Peyer's patch (tissue), 4 donors: ENCODE data around the gene RSL1D1. TPM values are rescaled to one million over a fixed set of nuclear protein-coding genes. Genes with fewer than 3 reads are reported as not detected.
"Not testable (repeated sequence)": the region's sequence is repeated elsewhere in the genome, so short reads cannot be mapped to it uniquely, and the experiment has no call there.

Source experiments
- DNase-seq, 3 donors: peaks; one replicate each; pipeline ENCODE4 v3.0.0-alpha.2; 2017 to 2019
- H3K27ac ChIP-seq, 4 donors: fragments of 200-600 bp; sonication (generic); one replicate each; pipeline ENCODE4 v1.5.1; 2016 to 2019
- H3K27me3 ChIP-seq, 2 donors: fragments of 200-600 bp; sonication (generic); one replicate each; pipeline ENCODE4 v1.5.1; 2019
- H3K36me3 ChIP-seq, 3 donors: fragments of 200-600 bp; sonication (generic); one replicate each; pipeline ENCODE4 v1.5.1; 2016 to 2019
- H3K4me1 ChIP-seq, 4 donors: fragments of 200-600 bp; sonication (generic); one replicate each; pipeline ENCODE4 v1.5.1; 2016 to 2019
- H3K4me3 ChIP-seq, 4 donors: fragments of 200-600 bp; sonication (generic); 1 replicate in 3 of 4; 2 replicates in 1 of 4; pipeline ENCODE4 v1.5.1; 2016 to 2019; ENCODE audit warnings: mild to moderate bottlenecking in 1 of 4
- H3K9me3 ChIP-seq, 4 donors: fragments of 200-600 bp; sonication (generic); one replicate each; pipeline ENCODE4 v1.5.1; 2016 to 2019; ENCODE audit warnings: mild to moderate bottlenecking in 1 of 4
- POLR2A ChIP-seq, 2 donors: fragments of 450-650 bp; IDR thresholded peaks; one replicate each; pipeline ENCODE4 v1.5.1; 2017; ENCODE audit warnings: antibody characterized with exemption in 2 of 2, mild to moderate bottlenecking in 2 of 2, moderate library complexity in 2 of 2
- total RNA-seq, 4 donors: library from RNA; depleted of rRNA; stranded (reverse); fragments of >200 nt; gene quantifications; one replicate each; pipeline ENCODE4 v1.1.0, GENCODE V29; 2016
- TF ChIP-seq, protein P1 (sequence below), 6 experiments: fragments of 450-650 bp in 4 of 6; fragments of 200-600 bp in 2 of 6; sonication (generic) in 1 of 6; IDR thresholded peaks; one replicate each; pipeline ENCODE4 v1.5.1; 2017 to 2019; ENCODE audit warnings: antibody characterized with exemption in 6 of 6, mild to moderate bottlenecking in 3 of 6, moderate library complexity in 1 of 6

Gene RSL1D1
- total RNA-seq, 4 donors from 2014 or later = 45.2 to 83.2 (median 54.3) TPM

DNA sequence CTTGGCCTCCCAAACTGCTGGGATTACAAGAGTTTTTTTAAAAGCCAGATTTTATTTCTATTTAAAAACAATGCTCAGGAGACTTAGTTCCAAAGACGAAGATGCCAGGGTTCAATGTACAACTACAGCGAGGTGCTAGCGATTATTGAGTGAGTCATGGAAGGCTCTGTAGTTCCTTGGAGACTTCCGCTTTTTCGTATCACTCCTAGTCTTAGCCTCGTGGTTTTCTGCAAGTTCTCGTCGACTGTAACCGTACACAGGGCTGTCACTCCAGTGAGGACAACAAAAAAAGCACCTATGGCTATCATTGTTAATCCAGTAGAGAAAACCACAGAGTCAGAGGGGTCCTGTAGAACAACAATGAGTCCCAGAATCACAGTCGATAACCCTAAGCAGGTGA, 31.5 kb downstream of the RSL1D1 start:
- Histone ChIP-seq H3K4me1 (peaks cover 0 to 6% (median 0%) of the 10 kb centered on the region in 4 donors), H3K27ac (peak overlapping the region in 2 of 4 donors; percentile 22 to 37), H3K27me3 (no peaks in the 10 kb centered on the region), H3K36me3 (no peaks in the 10 kb centered on the region), H3K9me3 (no peaks in the 10 kb centered on the region), H3K4me3 (no peak overlapping the region)
- DNase-seq = peak in 1 of 3 donors; percentile 59
- TF ChIP-seq, protein P1, sequence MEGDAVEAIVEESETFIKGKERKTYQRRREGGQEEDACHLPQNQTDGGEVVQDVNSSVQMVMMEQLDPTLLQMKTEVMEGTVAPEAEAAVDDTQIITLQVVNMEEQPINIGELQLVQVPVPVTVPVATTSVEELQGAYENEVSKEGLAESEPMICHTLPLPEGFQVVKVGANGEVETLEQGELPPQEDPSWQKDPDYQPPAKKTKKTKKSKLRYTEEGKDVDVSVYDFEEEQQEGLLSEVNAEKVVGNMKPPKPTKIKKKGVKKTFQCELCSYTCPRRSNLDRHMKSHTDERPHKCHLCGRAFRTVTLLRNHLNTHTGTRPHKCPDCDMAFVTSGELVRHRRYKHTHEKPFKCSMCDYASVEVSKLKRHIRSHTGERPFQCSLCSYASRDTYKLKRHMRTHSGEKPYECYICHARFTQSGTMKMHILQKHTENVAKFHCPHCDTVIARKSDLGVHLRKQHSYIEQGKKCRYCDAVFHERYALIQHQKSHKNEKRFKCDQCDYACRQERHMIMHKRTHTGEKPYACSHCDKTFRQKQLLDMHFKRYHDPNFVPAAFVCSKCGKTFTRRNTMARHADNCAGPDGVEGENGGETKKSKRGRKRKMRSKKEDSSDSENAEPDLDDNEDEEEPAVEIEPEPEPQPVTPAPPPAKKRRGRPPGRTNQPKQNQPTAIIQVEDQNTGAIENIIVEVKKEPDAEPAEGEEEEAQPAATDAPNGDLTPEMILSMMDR (IDR thresholded peaks at IDR 0.05) = no peak
- no peak for TF ChIP-seq POLR2A (IDR thresholded peaks at IDR 0.05)

DNA sequence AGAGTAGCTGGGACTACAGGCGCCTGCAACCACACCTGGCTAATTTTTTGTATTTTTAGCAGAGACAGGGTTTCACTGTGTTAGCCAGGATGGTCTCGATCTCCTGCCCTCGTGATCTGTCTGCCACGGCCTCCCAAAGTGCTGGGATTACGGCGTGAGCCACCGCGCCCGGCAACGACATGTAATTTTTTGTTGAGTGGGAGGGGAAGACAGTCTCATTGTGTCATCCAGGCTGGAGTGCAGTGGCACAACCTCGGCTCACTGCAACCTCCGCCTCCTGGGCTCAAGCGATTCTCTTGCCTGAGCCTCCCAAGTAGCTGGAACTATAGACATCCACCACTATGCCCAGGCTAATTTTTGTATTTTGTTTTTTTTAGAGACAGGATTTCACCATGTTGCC, 32.4 kb downstream of the RSL1D1 start:
- H3K27ac ChIP-seq, H3K36me3 ChIP-seq, H3K9me3 ChIP-seq, H3K27me3 ChIP-seq, H3K4me3 ChIP-seq, DNase-seq, H3K4me1 ChIP-seq: not testable (repeated sequence)

DNA sequence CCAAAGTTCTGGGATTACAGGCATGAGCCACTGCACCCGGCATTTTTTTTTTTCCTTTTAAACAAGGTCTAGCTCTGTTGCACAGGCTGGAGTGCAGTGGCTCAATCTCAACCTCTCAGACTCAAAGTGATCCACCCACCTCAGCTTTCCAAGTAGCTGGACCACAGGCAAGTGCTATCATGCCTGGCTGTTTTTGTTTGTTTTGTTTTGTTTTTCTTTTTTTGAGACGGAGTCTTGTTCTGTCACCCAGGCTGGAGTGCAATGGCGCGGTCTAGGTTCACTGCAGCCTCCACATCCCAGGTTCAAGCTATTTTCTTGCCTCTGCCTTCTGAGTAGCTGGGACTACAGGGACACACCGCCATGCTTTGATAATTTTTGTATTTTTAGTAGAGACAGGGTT, 35.2 kb downstream of the RSL1D1 start:
- Histone ChIP-seq H3K27me3 (no peaks in the 10 kb centered on the region), H3K36me3 (no peaks in the 10 kb centered on the region), H3K9me3 (no peaks in the 10 kb centered on the region), H3K4me3 (no peak overlapping the region), H3K4me1 (no peaks in the 10 kb centered on the region), H3K27ac (no peak overlapping the region)
- DNase-seq = no peak
- TF ChIP-seq, protein P1 (IDR thresholded peaks at IDR 0.05) = no peak
- no peak for TF ChIP-seq POLR2A (IDR thresholded peaks at IDR 0.05)

DNA sequence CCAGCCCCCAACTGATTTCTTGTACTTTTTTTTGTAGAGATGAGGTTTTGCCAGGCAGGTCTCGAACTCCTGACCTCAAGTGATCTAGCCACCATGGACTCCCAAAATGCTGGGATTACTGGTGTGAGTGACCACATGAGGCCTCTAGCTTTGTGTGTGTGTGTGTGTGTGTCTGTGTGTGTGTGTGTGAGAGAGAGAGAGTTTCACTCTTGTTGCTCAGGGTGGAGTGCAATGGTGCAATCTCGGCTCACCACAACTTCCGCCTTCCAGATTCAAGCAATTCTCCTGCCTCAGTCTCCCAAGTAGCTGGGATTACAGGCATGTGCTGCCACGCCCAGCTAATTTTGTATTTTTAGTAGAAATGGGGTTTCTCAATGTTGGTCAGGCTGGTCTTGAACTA, 36.5 kb downstream of the RSL1D1 start:
- not testable (repeated sequence) for H3K27me3 ChIP-seq, H3K4me1 ChIP-seq, DNase-seq, H3K9me3 ChIP-seq, H3K27ac ChIP-seq, H3K4me3 ChIP-seq, H3K36me3 ChIP-seq

DNA sequence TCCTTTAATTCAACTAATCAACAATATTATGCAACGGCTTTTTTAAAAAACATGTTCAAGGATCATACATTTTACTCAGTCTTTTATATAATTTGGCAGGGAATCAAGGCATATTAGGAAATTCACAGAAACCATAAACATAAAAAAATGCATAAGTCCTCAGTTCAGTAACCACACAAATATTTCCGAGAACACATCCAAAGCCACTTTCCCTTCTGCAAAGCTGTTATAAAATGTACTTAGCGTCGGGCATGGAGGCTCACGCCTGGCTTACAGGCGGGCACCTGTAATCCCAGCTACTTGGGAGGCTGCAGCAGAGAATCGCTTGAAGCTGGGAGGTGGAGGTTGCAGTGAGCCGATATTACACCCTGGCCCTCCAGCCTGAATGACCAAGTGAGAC, 44.6 kb downstream of the RSL1D1 start:
- Histone ChIP-seq H3K4me1 (no peaks in the 10 kb centered on the region), H3K36me3 (no peaks in the 10 kb centered on the region), H3K27me3 (no peaks in the 10 kb centered on the region), H3K4me3 (no peak overlapping the region), H3K9me3 (no peaks in the 10 kb centered on the region), H3K27ac (no peak overlapping the region)
- no peak for DNase-seq
- TF ChIP-seq, protein P1 (IDR thresholded peaks at IDR 0.05) = no peak
- TF ChIP-seq POLR2A (IDR thresholded peaks at IDR 0.05) = no peak

DNA sequence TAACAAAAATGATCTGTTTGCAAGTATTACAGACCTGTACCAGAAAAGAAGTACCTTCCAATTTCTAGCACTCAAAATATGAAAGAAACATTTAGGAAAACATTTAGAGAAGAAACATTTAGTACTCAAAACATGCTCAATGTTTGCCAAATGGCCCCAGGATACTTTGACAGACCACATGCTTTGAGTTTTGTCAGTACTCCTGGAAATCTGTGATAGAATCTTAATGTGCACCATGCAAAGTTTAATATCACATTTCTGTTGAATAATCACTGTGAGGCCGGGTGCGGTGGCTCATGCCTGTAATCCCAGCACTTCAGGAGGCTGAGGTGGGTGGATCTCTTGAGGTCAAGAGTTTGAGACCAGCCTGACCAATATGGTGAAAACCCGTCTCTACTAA, 45.8 kb downstream of the RSL1D1 start:
- Histone ChIP-seq H3K4me3 (no peak overlapping the region), H3K36me3 (no peaks in the 10 kb centered on the region), H3K27me3 (no peaks in the 10 kb centered on the region), H3K9me3 (no peaks in the 10 kb centered on the region), H3K4me1 (no peaks in the 10 kb centered on the region), H3K27ac (no peak overlapping the region)
- TF ChIP-seq, protein P1 (IDR thresholded peaks at IDR 0.05) = no peak
- no peak for TF ChIP-seq POLR2A (IDR thresholded peaks at IDR 0.05)
- no peak for DNase-seq

DNA sequence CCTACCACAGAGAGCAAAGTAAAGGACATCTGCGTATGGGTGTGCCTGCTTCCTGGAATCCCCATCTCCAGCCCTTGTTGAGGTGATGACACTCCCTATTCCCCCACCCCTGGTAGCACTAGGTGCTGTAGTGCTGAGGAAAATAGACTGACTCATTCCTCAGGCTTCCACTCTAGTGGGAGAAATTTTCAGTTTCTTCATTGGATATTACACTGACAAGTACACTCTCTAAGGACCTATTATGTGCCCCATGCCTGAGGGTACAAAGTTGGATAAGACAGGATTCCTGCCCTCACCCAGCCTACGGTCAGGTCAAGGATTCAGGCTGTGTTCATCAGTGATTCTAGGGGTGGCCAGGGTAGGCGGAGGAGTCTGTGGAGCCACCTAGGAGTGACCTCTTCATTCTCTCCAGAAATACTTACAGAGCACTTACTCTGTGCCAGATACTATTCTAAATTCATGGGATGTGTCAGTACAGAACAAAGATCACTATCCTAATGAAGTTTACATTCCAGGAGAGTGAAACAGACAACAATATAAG, 49.8 kb downstream of the RSL1D1 start:
- Histone ChIP-seq H3K27ac (no peak overlapping the region), H3K9me3 (no peaks in the 10 kb centered on the region), H3K27me3 (no peaks in the 10 kb centered on the region), H3K4me1 (peaks cover 0 to 19% (median 11%) of the 10 kb centered on the region in 4 donors), H3K4me3 (no peak overlapping the region), H3K36me3 (no peaks in the 10 kb centered on the region)
- no peak for DNase-seq
- no peak for TF ChIP-seq POLR2A (IDR thresholded peaks at IDR 0.05)
- TF ChIP-seq, protein P1 (IDR thresholded peaks at IDR 0.05) = no peak
